Fibroblast of lung (primary cell): ENCODE results near the gene GSTK1.

Experiments used
- CTCF ChIP-seq, 2 donors: IDR thresholded peaks in 1 of 2; conservative IDR thresholded peaks in 1 of 2; 1 replicate in 1 of 2; 2 replicates in 1 of 2; pipeline ENCODE4 v1.5.1; 2011 to 2012; ENCODE audit warnings: low read length in 2 of 2, control low read depth in 1 of 2, inconsistent platforms in 1 of 2, low read depth in 1 of 2, mild to moderate bottlenecking in 1 of 2
- EZH2 ChIP-seq: IDR thresholded peaks from 2 replicates; pipeline ENCODE4 v1.5.1; 2012; ENCODE audit warnings: low read length, control low read depth, mild to moderate bottlenecking; ENCODE audit errors: missing control alignments

GRCh38 chr7:143308632-143309031, 45.4 kb downstream of the GSTK1 start:
- TF ChIP-seq CTCF (conservative IDR thresholded peaks at IDR 0.05 in 1 of 2, IDR thresholded peaks at IDR 0.05 in 1 of 2; ENCODE audit: low read depth in 1 of 2, low read length in 2 of 2) (no peak), EZH2 (no peak)
